IMR-90 (cell line): ENCODE data around the gene IL17D. TPM values are rescaled to one million over a fixed set of nuclear protein-coding genes. Genes with fewer than 3 reads are reported as not detected.

Experiments used
- ATAC-seq: fragments of 200-7000 bp; cut with Tn5 transposase; 2 replicates; pipeline ENCODE4 v1.9.1; 2020; ENCODE audit warnings: low read depth, mild to moderate bottlenecking, moderate library complexity
- BruUV-seq: library from RNA; stranded (reverse); fragments of 400-500 nt; replicated peaks from 2 replicates; lab custom pipeline; 2021; lab: Mats Ljungman, UMichigan
- CTCF ChIA-PET: fragments of 300-600 bp; formaldehyde crosslinking; extraction: SDS; loops from one replicate; lab custom pipeline; 2021; ENCODE audit warnings: antibody characterized with exemption; lab: Yijun Ruan, JAX
- POLR2A ChIA-PET: fragments of 300-600 bp; sonication (Branson Sonifier 250); formaldehyde crosslinking; loops from one replicate; lab custom pipeline; 2022; ENCODE audit warnings: antibody characterized with exemption; ENCODE audit not compliant: unreplicated experiment; lab: Charles Lee
- DNase-seq: peaks from one replicate; pipeline ENCODE4 v3.0.0; 2013
- H2AFZ ChIP-seq: replicated peaks from 2 replicates; pipeline ENCODE3; 2013; ENCODE audit warnings: low read length, mild to moderate bottlenecking; ENCODE audit not compliant: poor library complexity
- H2AK5ac ChIP-seq: 2 replicates; pipeline ENCODE4 v1.6.1; 2013; ENCODE audit warnings: low read depth, low read length, inconsistent platforms
- H2AK9ac ChIP-seq: replicated peaks from 2 replicates; pipeline ENCODE3; 2013; ENCODE audit warnings: mild to moderate bottlenecking, low read depth, low read length, moderate library complexity; ENCODE audit not compliant: poor library complexity
- H2BK120ac ChIP-seq: 2 replicates; pipeline ENCODE4 v1.6.1; 2013; ENCODE audit warnings: low read depth, low read length, inconsistent platforms
- H2BK15ac ChIP-seq: 3 replicates; pipeline ENCODE4 v1.6.1; 2013; ENCODE audit warnings: low read depth, low read length, inconsistent platforms
- H2BK20ac ChIP-seq: 2 replicates; pipeline ENCODE4 v1.6.1; 2013; ENCODE audit warnings: low read depth, mild to moderate bottlenecking, inconsistent platforms, low read length, moderate library complexity
- H2BK5ac ChIP-seq: 2 replicates; pipeline ENCODE4 v1.6.1; 2013; ENCODE audit warnings: mild to moderate bottlenecking, low read depth, low read length, inconsistent platforms; ENCODE audit not compliant: poor library complexity, severe bottlenecking
- H3K14ac ChIP-seq: replicated peaks from 2 replicates; pipeline ENCODE4 v1.6.1; 2013; ENCODE audit warnings: low read depth, low read length, inconsistent platforms
- H3K18ac ChIP-seq: 2 replicates; pipeline ENCODE4 v1.6.1; 2013; ENCODE audit warnings: low read depth, low read length, control low read depth
- H3K23ac ChIP-seq: 2 replicates; pipeline ENCODE4 v1.6.1; 2013; ENCODE audit warnings: low read depth, low read length, inconsistent platforms
- H3K27ac ChIP-seq: 2 replicates; pipeline ENCODE4 v1.5.1; 2013; ENCODE audit warnings: mild to moderate bottlenecking, control low read depth, low read length; ENCODE audit not compliant: insufficient read depth
- H3K27me3 ChIP-seq: 2 replicates; pipeline ENCODE4 v1.6.1; 2013; ENCODE audit warnings: low read length; ENCODE audit not compliant: control insufficient read depth, insufficient read depth
- H3K36me3 ChIP-seq: 2 replicates; pipeline ENCODE4 v1.6.1; 2013; ENCODE audit warnings: low read length, mixed read lengths; ENCODE audit not compliant: control insufficient read depth, insufficient read depth
- H3K4ac ChIP-seq: 2 replicates; pipeline ENCODE4 v1.6.1; 2013; ENCODE audit warnings: low read depth, low read length, inconsistent platforms
- H3K4me1 ChIP-seq: 2 replicates; pipeline ENCODE4 v1.6.1; 2013; ENCODE audit warnings: low read length, mixed read lengths; ENCODE audit not compliant: control insufficient read depth, insufficient read depth
- H3K4me2 ChIP-seq: 2 replicates; pipeline ENCODE4 v1.6.1; 2013; ENCODE audit warnings: low read depth, mild to moderate bottlenecking, control low read depth, low read length, moderate library complexity
- H3K4me3 ChIP-seq: 2 replicates; pipeline ENCODE4 v1.5.1; 2013; ENCODE audit warnings: low read depth, mild to moderate bottlenecking, control low read depth, low read length, moderate library complexity; ENCODE audit not compliant: insufficient read depth
- H3K56ac ChIP-seq: 2 replicates; pipeline ENCODE4 v1.6.1; 2013; ENCODE audit warnings: low read length, inconsistent platforms; ENCODE audit not compliant: insufficient read depth; ENCODE audit errors: extremely low read depth
- H3K79me1 ChIP-seq, 2 experiments: 2 replicates each; pipeline ENCODE4 v1.6.1; 2013; ENCODE audit warnings: low read length in 2 of 2, inconsistent platforms in 1 of 2, low read depth in 1 of 2
- H3K9ac ChIP-seq: 2 replicates; pipeline ENCODE4 v1.6.1; 2013; ENCODE audit warnings: low read depth, low read length, control low read depth
- H3K9me1 ChIP-seq: 2 replicates; pipeline ENCODE4 v1.6.1; 2013; ENCODE audit warnings: low read length, inconsistent platforms; ENCODE audit not compliant: insufficient read depth
- H3K9me3 ChIP-seq: 2 replicates; pipeline ENCODE4 v1.6.1; 2013; ENCODE audit warnings: low read length; ENCODE audit not compliant: control insufficient read depth, insufficient read depth
- H4K20me1 ChIP-seq: 2 replicates; pipeline ENCODE4 v1.6.1; 2013; ENCODE audit warnings: low read length, inconsistent platforms; ENCODE audit not compliant: insufficient read depth
- H4K5ac ChIP-seq: 2 replicates; pipeline ENCODE4 v1.6.1; 2013; ENCODE audit warnings: mild to moderate bottlenecking, low read depth, low read length, control low read depth
- H4K8ac ChIP-seq, 2 experiments: 2 replicates each; pipeline ENCODE4 v1.6.1; 2013; ENCODE audit warnings: low read depth in 2 of 2, low read length in 2 of 2, control low read depth in 1 of 2, inconsistent platforms in 1 of 2
- H4K91ac ChIP-seq: 2 replicates; pipeline ENCODE4 v1.6.1; 2013; ENCODE audit warnings: low read depth, low read length, inconsistent platforms; ENCODE audit not compliant: insufficient read depth
- BHLHE40 ChIP-seq: fragments of 150-350 bp; IDR thresholded peaks from 2 replicates; pipeline ENCODE4 v1.6.1; 2016; ENCODE audit warnings: mild to moderate bottlenecking, low read depth, low read length
- CEBPB ChIP-seq: IDR thresholded peaks from 2 replicates; pipeline ENCODE4 v1.6.1; 2012; ENCODE audit warnings: low read depth, low read length, improper control_type of control experiment
- CHD1 ChIP-seq: IDR thresholded peaks from 2 replicates; pipeline ENCODE4 v1.6.1; 2012; ENCODE audit warnings: low read depth, low read length, improper control_type of control experiment
- FOS ChIP-seq: fragments of 150-350 bp; IDR thresholded peaks from 2 replicates; pipeline ENCODE4 v1.6.1; 2016; ENCODE audit warnings: low read depth, low read length
- MAFK ChIP-seq: IDR thresholded peaks from 2 replicates; pipeline ENCODE4 v1.6.1; 2012; ENCODE audit warnings: low read depth, low read length, improper control_type of control experiment
- MAZ ChIP-seq: IDR thresholded peaks from 2 replicates; pipeline ENCODE4 v1.6.1; 2012; ENCODE audit warnings: low read depth, mild to moderate bottlenecking, low read length, improper control_type of control experiment, moderate library complexity, borderline replicate concordance
- MXI1 ChIP-seq: IDR thresholded peaks from 2 replicates; pipeline ENCODE4 v1.6.1; 2012; ENCODE audit warnings: low read depth, mild to moderate bottlenecking, low read length, moderate library complexity, borderline replicate concordance
- NFE2L2 ChIP-seq: fragments of 150-350 bp; IDR thresholded peaks from 2 replicates; pipeline ENCODE4 v1.6.1; 2016; ENCODE audit warnings: low read depth, mild to moderate bottlenecking, low read length
- POLR2A ChIP-seq: IDR thresholded peaks from 2 replicates; pipeline ENCODE4 v1.6.1; 2012; ENCODE audit warnings: mild to moderate bottlenecking, low read depth, low read length
- RAD21 ChIP-seq: IDR thresholded peaks from 2 replicates; pipeline ENCODE4 v1.6.1; 2012; ENCODE audit warnings: low read length, improper control_type of control experiment
- RFX5 ChIP-seq: IDR thresholded peaks from 2 replicates; pipeline ENCODE4 v1.8.0; 2012; ENCODE audit warnings: low read depth, mild to moderate bottlenecking, low read length, moderate library complexity
- SMC3 ChIP-seq: fragments of 150-350 bp; IDR thresholded peaks from 2 replicates; pipeline ENCODE4 v1.6.1; 2016; ENCODE audit warnings: low read depth, mild to moderate bottlenecking, antibody characterized with exemption, low read length, moderate library complexity
- WGBS, 2 experiments: methylation state at CpG; one replicate each; pipeline versions ENCODE4 v1.1.5 to v1.1.7; 2013; ENCODE audit warnings: missing lambda C conversion rate in 2 of 2; ENCODE audit not compliant: insufficient read length in 1 of 2; ENCODE audit errors: extremely low coverage in 2 of 2; 5-methylcytosine and 5-hydroxymethylcytosine counted together
- dilution Hi-C: fragments of 300-500 bp; cut with HindIII; formaldehyde crosslinking; loops from one replicate; pipeline ENCODE4 v1.14.3; 2018; ENCODE audit warnings: low sequenced_read_pairs; ENCODE audit not compliant: unreplicated experiment
- in situ Hi-C: fragments of 300-500 bp; cut with MboI; formaldehyde crosslinking; loops from 3 replicates; pipeline ENCODE4 v1.14.3; 2019; ENCODE audit warnings: low sequenced_read_pairs, inconsistent platforms, mixed read lengths
- intact Hi-C: fragments of 100-400 bp; cut with micrococcal nuclease; formaldehyde crosslinking; loops from 2 replicates; pipeline ENCODE4 v1.10.0; 2022
- polyA plus RNA-seq, 3 experiments: library from polyadenylated mRNA; depleted of rRNA; stranded (reverse); fragments of >200 nt; gene quantifications; 2 replicates each; pipeline ENCODE4 v1.2.3, GENCODE V29; 2012; ENCODE audit warnings: low replicate concordance in 1 of 3
- total RNA-seq: library from RNA; depleted of rRNA; stranded (reverse); fragments of >200 nt; gene quantifications from 2 replicates; pipeline ENCODE4 v1.2.3, GENCODE V29; 2012
- TF ChIP-seq, protein P1 (sequence below): fragments of 150-350 bp; IDR thresholded peaks from 2 replicates; pipeline ENCODE4 v1.6.1; 2016; ENCODE audit warnings: low read depth, mild to moderate bottlenecking, low read length, moderate library complexity, borderline replicate concordance
- TF ChIP-seq, protein P2 (sequence below): conservative IDR thresholded peaks from 2 replicates; pipeline ENCODE4 v1.5.1; 2012; ENCODE audit warnings: mild to moderate bottlenecking, low read depth, low read length, improper control_type of control experiment

The IL17D gene
- total and polyA plus RNA-seq, 2 of the 4 experiments (the other 2 are of a cell fraction), result 0.72 to 1.4 TPM

DNA sequence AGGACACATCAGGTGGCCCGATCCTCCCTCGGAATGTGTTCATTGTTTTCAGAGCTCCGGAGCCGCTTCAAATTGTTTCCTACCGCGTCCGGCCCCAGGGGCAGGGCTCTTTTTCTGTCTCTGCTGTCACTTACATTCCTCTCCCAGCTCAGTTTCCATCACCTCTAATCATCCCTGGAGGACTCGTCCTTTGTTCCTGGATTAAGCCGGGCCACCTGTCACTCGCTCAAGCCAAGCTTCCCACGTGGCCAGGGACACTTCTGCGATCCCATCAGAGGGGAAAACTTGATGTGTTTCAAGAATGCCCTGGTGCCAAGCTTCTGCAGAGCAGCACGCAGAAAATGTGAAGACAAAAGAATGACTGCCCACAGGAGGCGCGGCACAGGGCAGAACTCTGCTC lies 13.5 kb downstream of the IL17D start (continued):
- TF ChIP-seq MAFK (no peak), RFX5 (no peak)

DNA sequence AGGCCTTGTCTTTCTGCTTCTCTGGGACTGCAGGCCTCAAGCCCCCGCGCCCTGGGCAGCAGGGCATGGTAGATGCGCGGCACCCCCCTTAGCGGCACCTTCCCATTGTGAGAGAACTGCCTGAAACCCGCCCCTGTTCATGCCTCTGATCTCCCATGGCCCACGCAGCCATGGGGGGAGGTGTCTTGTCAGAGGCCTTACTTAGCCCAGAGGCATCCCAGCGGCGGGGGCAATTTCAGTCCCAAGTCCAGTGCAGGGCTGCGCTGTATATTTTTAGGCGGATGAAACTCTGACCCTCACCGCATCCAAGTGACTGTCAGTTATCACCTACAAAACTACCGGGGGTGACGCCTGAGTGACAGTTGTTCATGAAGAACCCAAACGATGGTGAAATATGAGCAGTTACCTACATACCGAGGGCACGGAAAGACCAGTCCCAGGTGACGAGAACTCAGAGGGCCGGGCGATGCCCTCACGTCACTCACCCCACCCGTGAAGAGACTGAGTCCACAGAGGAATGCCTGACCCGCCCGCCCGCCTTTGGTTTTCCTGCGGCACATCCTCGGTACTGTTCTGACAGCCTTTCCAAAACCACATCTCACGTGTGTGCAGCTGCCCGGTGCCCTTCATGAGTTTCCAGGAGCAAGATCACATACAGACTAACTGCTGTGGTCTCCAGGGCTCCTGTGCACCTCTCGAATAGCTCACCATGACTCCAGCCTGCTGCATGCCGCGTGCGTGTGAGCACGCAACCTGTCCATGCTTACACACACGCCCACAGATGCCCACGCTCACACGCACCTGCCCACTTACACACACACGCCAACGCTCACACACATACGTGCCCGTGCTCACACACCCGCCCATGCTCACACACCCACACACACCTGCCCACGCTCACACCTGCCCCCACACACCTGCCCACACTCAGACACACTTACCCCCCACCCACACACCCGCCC lies 14.4 kb downstream of the IL17D start:
- H3K4me3 ChIP-seq, result no peak overlapping the region
- H2BK5ac ChIP-seq, result no peak overlapping the region
- peaks cover 10% of the 10 kb centered on the region for H3K4me1 ChIP-seq
- no peak overlapping the region for H2AK5ac ChIP-seq
- H3K4ac ChIP-seq, result no peak overlapping the region
- H4K20me1 ChIP-seq, result no peaks in the 10 kb centered on the region
- H3K36me3 ChIP-seq, result no peaks in the 10 kb centered on the region
- dilution Hi-C loops, result no loop called here
- H2AK9ac ChIP-seq, result peak overlapping the region; percentile 8
- H3K18ac ChIP-seq, result no peak overlapping the region
- no peak overlapping the region for H3K4me2 ChIP-seq
- peaks cover 6% of the 10 kb centered on the region; the same call in 1 of the 2 replicates for H3K9me1 ChIP-seq
- H3K79me1 ChIP-seq, result no peaks in the 10 kb centered on the region
- H3K27ac ChIP-seq, result no peak overlapping the region
- no peak overlapping the region for H4K91ac ChIP-seq
- peaks cover 9% of the 10 kb centered on the region for H3K27me3 ChIP-seq
- CTCF ChIA-PET, result no interaction called here
- no peak overlapping the region for H3K23ac ChIP-seq
- H2BK15ac ChIP-seq, result no peak overlapping the region
- POLR2A ChIA-PET, result no interaction called here
- no peak overlapping the region for H3K9ac ChIP-seq
- H3K56ac ChIP-seq, result no peak overlapping the region
- intact Hi-C loops, result no loop called here
- H3K14ac ChIP-seq, result no peak overlapping the region
- H2BK120ac ChIP-seq, result no peak overlapping the region
- H4K5ac ChIP-seq, result no peak overlapping the region
- ATAC-seq (no peak), DNase-seq (no peak)
- 93% methylated on average over 32 of the region's 44 CpGs; no CpG with 5 or more reads in 1 of the 2 experiments for WGBS, 2 experiments
- no peaks in the 10 kb centered on the region for H3K9me3 ChIP-seq
- no peak overlapping the region for H2AFZ ChIP-seq
- no peak overlapping the region for H2BK20ac ChIP-seq
- BruUV-seq, result no TSS peak
- in situ Hi-C loops, result loop anchor here (5.0 to 25.0 kb wide), 2 partner anchors 204 to 531 kb away; partner anchors contain the start of gene GJB2
- H4K8ac ChIP-seq, result no peak overlapping the region
- TF ChIP-seq FOS (no peak), MAFK (no peak), NFE2L2 (no peak), BHLHE40 (no peak), CHD1 (no peak), MXI1 (no peak), RFX5 (no peak), SMC3 (no peak), POLR2A (no peak), RAD21 (no peak), MAZ (no peak), CEBPB (no peak)
- TF ChIP-seq, protein P1, sequence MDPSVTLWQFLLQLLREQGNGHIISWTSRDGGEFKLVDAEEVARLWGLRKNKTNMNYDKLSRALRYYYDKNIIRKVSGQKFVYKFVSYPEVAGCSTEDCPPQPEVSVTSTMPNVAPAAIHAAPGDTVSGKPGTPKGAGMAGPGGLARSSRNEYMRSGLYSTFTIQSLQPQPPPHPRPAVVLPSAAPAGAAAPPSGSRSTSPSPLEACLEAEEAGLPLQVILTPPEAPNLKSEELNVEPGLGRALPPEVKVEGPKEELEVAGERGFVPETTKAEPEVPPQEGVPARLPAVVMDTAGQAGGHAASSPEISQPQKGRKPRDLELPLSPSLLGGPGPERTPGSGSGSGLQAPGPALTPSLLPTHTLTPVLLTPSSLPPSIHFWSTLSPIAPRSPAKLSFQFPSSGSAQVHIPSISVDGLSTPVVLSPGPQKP, result no peak
- TF ChIP-seq, protein P2, sequence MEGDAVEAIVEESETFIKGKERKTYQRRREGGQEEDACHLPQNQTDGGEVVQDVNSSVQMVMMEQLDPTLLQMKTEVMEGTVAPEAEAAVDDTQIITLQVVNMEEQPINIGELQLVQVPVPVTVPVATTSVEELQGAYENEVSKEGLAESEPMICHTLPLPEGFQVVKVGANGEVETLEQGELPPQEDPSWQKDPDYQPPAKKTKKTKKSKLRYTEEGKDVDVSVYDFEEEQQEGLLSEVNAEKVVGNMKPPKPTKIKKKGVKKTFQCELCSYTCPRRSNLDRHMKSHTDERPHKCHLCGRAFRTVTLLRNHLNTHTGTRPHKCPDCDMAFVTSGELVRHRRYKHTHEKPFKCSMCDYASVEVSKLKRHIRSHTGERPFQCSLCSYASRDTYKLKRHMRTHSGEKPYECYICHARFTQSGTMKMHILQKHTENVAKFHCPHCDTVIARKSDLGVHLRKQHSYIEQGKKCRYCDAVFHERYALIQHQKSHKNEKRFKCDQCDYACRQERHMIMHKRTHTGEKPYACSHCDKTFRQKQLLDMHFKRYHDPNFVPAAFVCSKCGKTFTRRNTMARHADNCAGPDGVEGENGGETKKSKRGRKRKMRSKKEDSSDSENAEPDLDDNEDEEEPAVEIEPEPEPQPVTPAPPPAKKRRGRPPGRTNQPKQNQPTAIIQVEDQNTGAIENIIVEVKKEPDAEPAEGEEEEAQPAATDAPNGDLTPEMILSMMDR, result no peak
